B cell (primary cell): Measurements from ENCODE around the gene TTYH3. TPM values are rescaled to one million over a fixed set of nuclear protein-coding genes. Genes with fewer than 3 reads are reported as not detected.

ENCODE experiments used
- ATAC-seq: fragments of 200-7000 bp; cut with Tn5 transposase; one replicate; pipeline ENCODE4 v1.10.0; 2021; ENCODE audit warnings: low read depth, mild to moderate bottlenecking, moderate number of reproducible peaks, moderate library complexity
- CTCF ChIA-PET: fragments of 350-600 bp; sonication (Branson Sonifier 250); formaldehyde crosslinking; loops from one replicate; lab custom pipeline; 2021; ENCODE audit warnings: antibody characterized with exemption, inconsistent platforms; lab: Charles Lee
- POLR2A ChIA-PET: fragments of 350-600 bp; sonication (Branson Sonifier 250); formaldehyde crosslinking; loops from one replicate; lab custom pipeline; 2021; ENCODE audit warnings: antibody characterized with exemption; lab: Charles Lee
- DNase-seq: peaks from one replicate; pipeline ENCODE4 v3.0.0; 2013
- H2AFZ ChIP-seq: 2 replicates; pipeline ENCODE4 v1.6.1; 2012; ENCODE audit warnings: mild to moderate bottlenecking, low read depth, low read length; ENCODE audit not compliant: insufficient read depth, poor library complexity, severe bottlenecking
- H3K27ac ChIP-seq, 2 donors: 1 replicate in 1 of 2; 2 replicates in 1 of 2; pipeline ENCODE4 v1.5.1; 2012 to 2013; ENCODE audit warnings: low read length in 2 of 2, mild to moderate bottlenecking in 2 of 2, moderate library complexity in 1 of 2
- H3K27me3 ChIP-seq, 4 experiments: fragments of 200-600 bp in 1 of 4; sonication (generic) in 1 of 4; replicated peaks in 1 of 4; 1 replicate in 2 of 4; 2 replicates in 2 of 4; pipeline versions ENCODE4 v1.6.1 to v1.7.0; 2013 to 2016; ENCODE audit warnings: low read length in 3 of 4, mild to moderate bottlenecking in 2 of 4, mixed read lengths in 1 of 4, moderate library complexity in 1 of 4; ENCODE audit not compliant: insufficient read depth in 4 of 4, control insufficient read depth in 3 of 4; ENCODE audit errors: control extremely low read depth in 1 of 4
- H3K36me3 ChIP-seq, 2 experiments: replicated peaks in 1 of 2; 1 replicate in 1 of 2; 2 replicates in 1 of 2; pipeline versions ENCODE4 v1.6.1 to v1.7.1; 2013; ENCODE audit warnings: low read length in 1 of 2; ENCODE audit not compliant: insufficient read depth in 2 of 2, control insufficient read depth in 1 of 2; ENCODE audit errors: control extremely low read depth in 1 of 2, extremely low read depth in 1 of 2
- H3K4me1 ChIP-seq, 2 donors: fragments of 200-600 bp in 1 of 2; sonication (generic) in 1 of 2; 1 replicate in 1 of 2; 2 replicates in 1 of 2; pipeline versions ENCODE4 v1.5.1 to v1.6.1; 2013 to 2017; ENCODE audit warnings: low read length in 2 of 2; ENCODE audit not compliant: control insufficient read depth in 2 of 2, insufficient read depth in 2 of 2
- H3K4me2 ChIP-seq: replicated peaks from 2 replicates; pipeline ENCODE3; 2012; ENCODE audit warnings: mild to moderate bottlenecking, low read depth, low read length; ENCODE audit not compliant: poor library complexity, severe bottlenecking
- H3K4me3 ChIP-seq, 5 experiments: fragments of 200-600 bp in 1 of 5; sonication (generic) in 1 of 5; 1 replicate in 3 of 5; 2 replicates in 2 of 5; pipeline versions ENCODE4 v1.5.1 to v1.7.0; 2011 to 2016; ENCODE audit warnings: low read length in 4 of 5, mild to moderate bottlenecking in 4 of 5, low read depth in 2 of 5, control low read depth in 1 of 5, moderate library complexity in 1 of 5; ENCODE audit not compliant: insufficient read depth in 1 of 5; ENCODE audit errors: control extremely low read depth in 1 of 5, extremely low read depth in 1 of 5
- H3K79me2 ChIP-seq: fragments of 200-600 bp; sonication (generic); one replicate; pipeline ENCODE4 v1.6.0; 2016; ENCODE audit warnings: low read length; ENCODE audit not compliant: control insufficient read depth, insufficient read depth
- H3K9ac ChIP-seq: fragments of 200-600 bp; sonication (generic); 2 replicates; pipeline ENCODE4 v1.6.1; 2017; ENCODE audit warnings: mild to moderate bottlenecking, low read length, moderate library complexity
- H3K9me3 ChIP-seq, 3 donors: one replicate each; pipeline versions ENCODE4 v1.6.1 to v1.7.1; 2013; ENCODE audit warnings: low read length in 2 of 3; ENCODE audit not compliant: control insufficient read depth in 2 of 3, insufficient read depth in 1 of 3; ENCODE audit errors: control extremely low read depth in 1 of 3
- H4K20me1 ChIP-seq: 2 replicates; pipeline ENCODE4 v1.6.0; 2012; ENCODE audit warnings: mild to moderate bottlenecking, low read length; ENCODE audit not compliant: insufficient read depth, control insufficient read depth, poor library complexity, severe bottlenecking
- H3K27ac Mint-ChIP-seq: one replicate; pipeline ENCODE4 v1.8.0; 2021; ENCODE audit warnings: mixed read lengths
- H3K27me3 Mint-ChIP-seq: one replicate; pipeline ENCODE4 v1.8.0; 2021; ENCODE audit warnings: mixed read lengths
- H3K4me1 Mint-ChIP-seq: one replicate; pipeline ENCODE4 v1.8.0; 2021; ENCODE audit warnings: mixed read lengths
- H3K4me3 Mint-ChIP-seq: one replicate; pipeline ENCODE4 v1.8.0; 2021; ENCODE audit warnings: mixed read lengths
- H3K9me3 Mint-ChIP-seq: one replicate; pipeline ENCODE4 v1.8.0; 2022; ENCODE audit warnings: mixed read lengths; ENCODE audit not compliant: insufficient read depth
- CTCF ChIP-seq: fragments of 200-600 bp; IDR thresholded peaks from one replicate; pipeline ENCODE4 v1.8.0; 2022; ENCODE audit warnings: antibody characterized with exemption, mild to moderate bottlenecking
- EZH2 ChIP-seq: IDR thresholded peaks from 2 replicates; pipeline ENCODE4 v1.6.1; 2012; ENCODE audit warnings: borderline replicate concordance, low read depth, mild to moderate bottlenecking, moderate library complexity, low read length; ENCODE audit not compliant: insufficient read depth, poor library complexity, severe bottlenecking
- WGBS: methylation state at CpG from one replicate; pipeline ENCODE4 v1.1.5; 2013; ENCODE audit warnings: missing lambda C conversion rate; ENCODE audit not compliant: insufficient coverage; 5-methylcytosine and 5-hydroxymethylcytosine counted together
- intact Hi-C: fragments of 100-400 bp; cut with micrococcal nuclease; formaldehyde crosslinking; loops from one replicate; pipeline ENCODE4 v1.10.0; 2022
- polyA plus RNA-seq: library from polyadenylated mRNA; depleted of rRNA; stranded (reverse); fragments of >200 nt; gene quantifications from 2 replicates; pipeline ENCODE4 v1.2.3, GENCODE V29; 2012
- total RNA-seq, 2 donors: library from RNA; stranded (reverse); fragments of 120-200 nt in 1 of 2; gene quantifications; 1 replicate in 1 of 2; 2 replicates in 1 of 2; pipeline versions ENCODE4 v1.2.3 to v1.2.4, GENCODE V29; 2013 to 2022

TTYH3 gene
- total and polyA plus RNA-seq, 2 donors (not counting 1 experiment from before 2014, with no cell fraction given): 8.4 to 48.6 TPM

DNA sequence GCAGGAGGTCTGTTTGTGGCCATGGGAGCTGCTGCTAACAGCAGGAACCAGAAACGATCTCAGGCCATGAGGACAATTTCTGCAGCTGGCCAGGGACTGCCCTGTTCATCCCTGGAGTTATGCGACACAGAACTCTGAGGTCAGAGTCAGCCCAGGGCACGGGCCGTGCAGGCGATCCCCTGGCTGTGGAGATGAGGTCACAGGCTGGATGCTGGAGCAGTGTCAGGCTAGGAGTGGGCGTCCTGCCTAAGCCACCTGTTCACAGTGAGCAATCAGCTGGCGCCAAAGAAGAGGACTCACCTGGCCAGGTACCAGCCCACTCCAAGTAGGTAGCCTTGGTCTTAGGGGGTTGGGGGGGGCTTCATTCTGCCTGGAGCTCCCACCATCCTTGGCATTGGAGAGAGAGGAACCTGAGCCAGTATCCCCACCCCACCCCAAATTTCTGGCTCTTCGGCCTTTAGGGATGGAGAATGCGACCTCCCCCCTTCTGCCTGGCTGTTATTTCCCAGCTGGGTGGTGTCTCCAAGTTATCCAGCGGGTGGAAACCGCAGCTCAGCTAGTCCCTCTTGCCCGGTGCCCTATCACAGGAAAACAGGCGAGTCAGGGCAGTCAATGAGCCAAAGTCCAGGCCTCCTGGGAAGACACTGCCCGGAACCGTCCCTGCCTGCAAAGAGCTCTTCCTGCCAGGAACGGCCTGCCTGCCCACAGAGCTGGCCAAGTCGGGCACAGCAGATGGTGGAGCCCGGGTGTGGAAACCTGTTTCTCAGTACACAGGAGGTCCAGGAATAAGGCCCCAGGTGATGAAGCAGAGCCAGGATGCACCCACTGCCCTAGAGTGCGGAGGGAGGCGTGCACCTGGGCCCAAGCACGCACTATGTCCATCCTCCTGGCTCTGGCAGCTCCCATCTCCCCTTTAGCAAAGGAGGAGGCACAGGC, 1.8 kb upstream of the TTYH3 start:
- DNase-seq: no peak
- peaks cover 21% of the 10 kb centered on the region for H3K4me1 Mint-ChIP-seq
- intact Hi-C loops: loop anchor here (5.0 kb wide), 2 partner anchors 108 to 228 kb away; partner anchors contain the start of gene CHST12
- H3K4me3 ChIP-seq: no peak overlapping the region
- ChIA-PET CTCF (interaction anchor here (1.8 kb wide), 1 partner anchor 80 kb away, joined by 8 read pairs; no protein-coding TSS in a partner anchor), POLR2A (interaction anchor here (0.6 kb wide), 1 partner anchor 15 kb away, joined by 3 read pairs; no protein-coding TSS in a partner anchor)
- no peaks in the 10 kb centered on the region for H4K20me1 ChIP-seq
- H3K79me2 ChIP-seq: peaks cover 29% of the 10 kb centered on the region
- no peaks in the 10 kb centered on the region for H3K9me3 ChIP-seq
- H3K27ac ChIP-seq: no peak overlapping the region
- no peak overlapping the region for H3K4me3 Mint-ChIP-seq
- peaks cover 0 to 10% (median 0%) of the 10 kb centered on the region in 4 experiments for H3K27me3 ChIP-seq
- ATAC-seq: no peak
- no peak overlapping the region for H3K9ac ChIP-seq
- no peak overlapping the region for H3K27ac Mint-ChIP-seq
- H3K27me3 Mint-ChIP-seq: no peaks in the 10 kb centered on the region
- H3K9me3 Mint-ChIP-seq: no peaks in the 10 kb centered on the region
- H3K4me2 ChIP-seq: no peak overlapping the region
- no peak overlapping the region for H2AFZ ChIP-seq
- H3K4me1 ChIP-seq: peaks cover 16 to 29% of the 10 kb centered on the region in 2 donors
- 93% methylated on average over 21 of the region's 21 CpGs for WGBS
- TF ChIP-seq CTCF: no peak
- no peak for TF ChIP-seq EZH2
- H3K36me3 ChIP-seq: no peaks in the 10 kb centered on the region
